Body of pancreas (tissue), 4 donors: ENCODE data around the gene CTIF. TPM values are rescaled to one million over a fixed set of nuclear protein-coding genes. Genes with fewer than 3 reads are reported as not detected.
A peak's percentile ranks its signal among the peaks of the same experiment; 100 is the strongest.

Source experiments
- ATAC-seq: fragments of 150-250 bp; one replicate; pipeline ENCODE4 v1.9.1; 2016
- DNase-seq, 4 donors: peaks; one replicate each; pipeline ENCODE4 v3.0.0-alpha.2; 2019
- H3K27ac ChIP-seq, 4 donors: fragments of 200-600 bp; sonication (generic); 1 replicate in 3 of 4; 2 replicates in 1 of 4; pipeline versions ENCODE4 v1.5.1 to v1.6.1; 2016 to 2019; ENCODE audit warnings: mild to moderate bottlenecking in 1 of 4, mixed read lengths in 1 of 4, moderate library complexity in 1 of 4
- H3K27me3 ChIP-seq, 2 donors: fragments of 200-600 bp; sonication (generic); one replicate each; pipeline ENCODE4 v1.6.0; 2016; ENCODE audit warnings: mild to moderate bottlenecking in 1 of 2
- H3K36me3 ChIP-seq, 2 donors: fragments of 200-600 bp; sonication (generic); replicated peaks in 1 of 2; 2 replicates each; pipeline ENCODE4 v1.5.1; 2016; ENCODE audit warnings: low read depth in 2 of 2; ENCODE audit not compliant: insufficient read depth in 1 of 2
- H3K4me1 ChIP-seq: fragments of 200-600 bp; sonication (generic); one replicate; pipeline ENCODE4 v1.6.0; 2016
- H3K4me3 ChIP-seq, 2 donors: fragments of 200-600 bp; sonication (generic); 1 replicate in 1 of 2; 2 replicates in 1 of 2; pipeline ENCODE4 v1.5.1; 2016 to 2019
- H3K9me3 ChIP-seq, 3 donors: fragments of 200-600 bp; sonication (generic); 1 replicate in 2 of 3; 2 replicates in 1 of 3; pipeline ENCODE4 v1.5.1; 2016
- CTCF ChIP-seq, 7 experiments: fragments of 450-650 bp in 4 of 7; fragments of 200-600 bp in 3 of 7; sonication (generic) in 3 of 7; IDR thresholded peaks; one replicate each; pipeline ENCODE4 v1.5.1; 2016 to 2019; ENCODE audit warnings: antibody characterized with exemption in 7 of 7
- POLR2A ChIP-seq, 3 donors: fragments of 450-650 bp; IDR thresholded peaks; one replicate each; pipeline ENCODE4 v1.6.1; 2016; ENCODE audit warnings: antibody characterized with exemption in 3 of 3, mild to moderate bottlenecking in 2 of 3
- WGBS, 2 donors: methylation state at CpG; one replicate each; pipeline ENCODE4 v1.1.5; 2017; 5-methylcytosine and 5-hydroxymethylcytosine counted together
- intact Hi-C: fragments of 100-400 bp; cut with DNase I; formaldehyde crosslinking; loops from one replicate; pipeline ENCODE4 v1.15.1; 2023
- total RNA-seq, 2 donors: library from RNA; depleted of rRNA; stranded (reverse); fragments of >200 nt; gene quantifications; one replicate each; pipeline ENCODE4 v1.1.0, GENCODE V29; 2016

Gene CTIF
- total RNA-seq, 2 donors from 2014 or later = 18.7 to 24.4 TPM

- TF ChIP-seq CTCF (IDR thresholded peaks at IDR 0.05) = no peak
- TF ChIP-seq POLR2A (IDR thresholded peaks at IDR 0.05) = no peak
- peaks cover 7% of the 10 kb centered on the region for H3K4me1 ChIP-seq
- no peak for ATAC-seq
- no peak for DNase-seq
- intact Hi-C loops = no loop called here
- H3K4me3 ChIP-seq = no peak overlapping the region
- WGBS, 2 donors = 43 to 53% methylated on average over 12 of the region's 12 CpGs
- no peaks in the 10 kb centered on the region for H3K27me3 ChIP-seq
- peak overlapping the region in 1 of 4 donors; percentile 44 for H3K27ac ChIP-seq
- no peaks in the 10 kb centered on the region for H3K36me3 ChIP-seq
- H3K9me3 ChIP-seq = no peaks in the 10 kb centered on the region
Measured at GRCh38 chr18:48878471-48878870, 339.6 kb downstream of the CTIF start.

DNA sequence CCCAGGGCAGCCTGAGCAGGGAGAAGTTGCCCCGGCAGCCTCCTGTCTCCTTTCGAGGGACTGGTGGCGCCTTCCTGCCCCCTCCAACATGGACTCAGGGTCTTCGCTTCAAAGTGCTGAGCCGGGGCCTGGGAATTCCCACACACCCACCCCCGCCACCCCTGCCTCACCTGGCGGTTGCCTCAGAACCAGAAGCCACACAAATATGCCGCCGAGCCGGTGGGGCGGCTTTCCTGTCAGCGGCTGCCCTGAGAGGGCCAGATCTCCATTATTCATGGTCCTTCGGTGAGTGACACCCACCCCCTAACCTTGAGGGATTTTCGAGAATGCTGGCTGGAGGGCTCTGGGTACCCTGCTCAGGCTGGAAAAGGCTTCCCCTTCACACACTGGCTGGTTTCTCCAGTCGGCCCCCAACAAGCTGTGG is 340.2 kb downstream of the CTIF start:
- no peak for TF ChIP-seq CTCF (IDR thresholded peaks at IDR 0.05)
- no peak for TF ChIP-seq POLR2A (IDR thresholded peaks at IDR 0.05)
- H3K27me3 ChIP-seq = no peaks in the 10 kb centered on the region
- intact Hi-C loops = no loop called here
- H3K27ac ChIP-seq = peak overlapping the region in 2 of 4 donors; percentile 17 to 44
- no peak overlapping the region for H3K4me3 ChIP-seq
- DNase-seq (peak; percentile 43 to 66 (median 63)), ATAC-seq (peak; percentile 75)
- WGBS, 2 donors = 44 to 51% methylated on average over 6 to 11 of the region's 15 CpGs
- H3K9me3 ChIP-seq = no peaks in the 10 kb centered on the region
- no peaks in the 10 kb centered on the region for H3K36me3 ChIP-seq
- H3K4me1 ChIP-seq = peaks cover 7% of the 10 kb centered on the region

GRCh38 chr18:48880931-48881330 is 342.1 kb downstream of the CTIF start:
- DNase-seq (no peak), ATAC-seq (no peak)
- 92 to 100% methylated on average over 1 of the region's 1 CpG for WGBS, 2 donors
- intact Hi-C loops = no loop called here
- TF ChIP-seq POLR2A (IDR thresholded peaks at IDR 0.05) (no peak), CTCF (IDR thresholded peaks at IDR 0.05) (no peak)
- Histone ChIP-seq H3K36me3 (no peaks in the 10 kb centered on the region), H3K4me1 (peaks cover 7% of the 10 kb centered on the region), H3K9me3 (no peaks in the 10 kb centered on the region), H3K27me3 (no peaks in the 10 kb centered on the region), H3K4me3 (no peak overlapping the region), H3K27ac (no peak overlapping the region)

DNA sequence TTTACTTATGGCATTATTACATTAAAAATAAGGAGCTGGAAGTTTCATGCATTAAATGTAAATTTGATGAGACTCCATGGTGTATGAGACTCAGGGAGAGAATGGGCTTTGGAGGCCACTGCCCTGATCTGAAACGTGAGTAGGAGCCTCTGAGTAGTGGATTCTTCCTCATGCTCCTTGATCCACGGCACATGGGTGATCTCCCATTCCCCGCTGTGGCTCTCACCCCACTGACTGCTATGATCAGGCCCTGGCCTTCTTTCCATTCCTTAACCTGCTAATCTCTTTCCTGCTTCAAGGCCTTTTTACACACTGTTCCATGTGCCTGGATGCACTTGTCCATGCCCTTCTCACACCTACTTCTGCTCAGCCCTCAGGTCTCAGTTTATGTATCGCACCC is 343.5 kb downstream of the CTIF start:
- no peak for TF ChIP-seq CTCF (IDR thresholded peaks at IDR 0.05)
- no peak for TF ChIP-seq POLR2A (IDR thresholded peaks at IDR 0.05)
- Histone ChIP-seq H3K4me1 (peaks cover 7% of the 10 kb centered on the region), H3K9me3 (no peaks in the 10 kb centered on the region), H3K27ac (no peak overlapping the region), H3K36me3 (no peaks in the 10 kb centered on the region), H3K4me3 (no peak overlapping the region), H3K27me3 (no peaks in the 10 kb centered on the region)
- WGBS, 2 donors = 92 to 93% methylated on average over 4 of the region's 4 CpGs
- DNase-seq (no peak), ATAC-seq (no peak)
- intact Hi-C loops = no loop called here

DNA sequence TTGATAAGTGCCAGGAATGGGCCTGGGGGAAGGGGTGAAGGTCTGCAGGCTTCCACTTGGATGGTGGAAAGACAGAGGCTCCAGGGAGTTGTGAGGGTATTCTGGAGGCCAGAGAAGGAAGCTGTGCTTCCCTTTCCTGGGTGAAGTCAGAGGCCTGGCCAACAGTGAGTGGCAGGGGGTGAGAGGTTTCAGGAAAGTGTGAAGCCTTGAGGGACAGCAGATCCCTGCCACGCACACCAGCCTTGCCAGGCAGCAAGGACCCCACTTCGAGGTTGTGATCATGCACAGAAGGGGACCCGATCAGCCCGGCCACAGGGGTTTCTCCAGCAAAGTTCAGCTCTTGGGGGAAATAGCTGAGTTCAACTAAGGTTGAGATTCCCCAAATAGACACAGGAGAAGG is 345.5 kb downstream of the CTIF start:
- TF ChIP-seq POLR2A (IDR thresholded peaks at IDR 0.05) = no peak
- no peak for TF ChIP-seq CTCF (IDR thresholded peaks at IDR 0.05)
- no peaks in the 10 kb centered on the region for H3K27me3 ChIP-seq
- H3K27ac ChIP-seq = no peak overlapping the region
- peaks cover 7% of the 10 kb centered on the region for H3K4me1 ChIP-seq
- no peaks in the 10 kb centered on the region for H3K36me3 ChIP-seq
- DNase-seq = no peak
- intact Hi-C loops = no loop called here
- WGBS, 2 donors = 96 to 98% methylated on average over 4 of the region's 4 CpGs
- ATAC-seq = no peak
- H3K4me3 ChIP-seq = no peak overlapping the region
- no peaks in the 10 kb centered on the region for H3K9me3 ChIP-seq
